NCI-H2227 (cell line): ENCODE results near the gene AK4.
A peak's percentile ranks its signal among the peaks of the same experiment; 100 is the strongest.
"Not testable (repeated sequence)": the region's sequence is repeated elsewhere in the genome, so short reads cannot be mapped to it uniquely, and the experiment has no call there.

Source experiments
- DNase-seq: peaks from one replicate; lab custom pipeline; 2025; ENCODE audit not compliant: unreplicated experiment; lab: John Stamatoyannopoulos, UW

AK4 gene

GRCh38 chr1:65148178-65148547, at the start of gene AK4:
AK4 (plus strand) TSS chr1:65148203; CDS start chr1:65148408, 205 bp downstream.
- not testable (repeated sequence) for DNase-seq

GRCh38 chr1:65103807-65104206, 44.2 kb upstream of the AK4 start:
- no peak for DNase-seq

GRCh38 chr1:65104854-65105534, 43.0 kb upstream of the AK4 start:
- no peak for DNase-seq

- no peak for DNase-seq
Observed at GRCh38 chr1:65105596-65105995, 42.4 kb upstream of the AK4 start.

- DNase-seq = no peak
Observed at GRCh38 chr1:65108025-65108642, 39.9 kb upstream of the AK4 start.

GRCh38 chr1:65109487-65109886, 38.5 kb upstream of the AK4 start:
- peak; percentile 13 for DNase-seq

GRCh38 chr1:65112811-65113210, 35.2 kb upstream of the AK4 start:
- DNase-seq = no peak

GRCh38 chr1:65113298-65113697, 34.7 kb upstream of the AK4 start:
- DNase-seq = no peak

- DNase-seq = peak; percentile 69
Observed at GRCh38 chr1:65114322-65114721, 33.7 kb upstream of the AK4 start.

GRCh38 chr1:65119951-65120350, 28.1 kb upstream of the AK4 start:
- no peak for DNase-seq

GRCh38 chr1:65129104-65129503, 18.9 kb upstream of the AK4 start:
- not testable (repeated sequence) for DNase-seq

- DNase-seq = no peak
Observed at GRCh38 chr1:65138524-65138923, 9.5 kb upstream of the AK4 start.

GRCh38 chr1:65139793-65140192, 8.2 kb upstream of the AK4 start:
- DNase-seq = not testable (repeated sequence)

- DNase-seq = no peak
Observed at GRCh38 chr1:65141394-65141793, 6.6 kb upstream of the AK4 start.

- DNase-seq = peak; percentile 82
Observed at GRCh38 chr1:65141918-65142317, 6.1 kb upstream of the AK4 start.

GRCh38 chr1:65143112-65143658, 4.8 kb upstream of the AK4 start:
- not testable (repeated sequence) for DNase-seq

- DNase-seq = no peak
Observed at GRCh38 chr1:65146908-65147423, 1.0 kb upstream of the AK4 start.

- peak; percentile 50 for DNase-seq
Observed at GRCh38 chr1:65147424-65148177, 402 bp upstream of the AK4 start.

GRCh38 chr1:65148548-65149350, 746 bp downstream of the AK4 start:
- DNase-seq = peak; percentile 58

- peak; percentile 9 for DNase-seq
Observed at GRCh38 chr1:65149351-65150107, 1.5 kb downstream of the AK4 start.
